Breast epithelium (tissue), 4 donors: Measurements from ENCODE around the gene TRIM24. TPM values are rescaled to one million over a fixed set of nuclear protein-coding genes. Genes with fewer than 3 reads are reported as not detected.

Experiments used
- DNase-seq, 2 donors: peaks; one replicate each; pipeline ENCODE4 v3.0.0-alpha.2; 2019; ENCODE audit warnings: low spot score in 2 of 2
- H3K27ac ChIP-seq, 2 donors: fragments of 200-600 bp; sonication (generic) in 1 of 2; one replicate each; pipeline ENCODE4 v1.5.1; 2016 to 2019; ENCODE audit warnings: mild to moderate bottlenecking in 1 of 2
- H3K27me3 ChIP-seq, 2 donors: fragments of 200-600 bp; sonication (generic) in 1 of 2; one replicate each; pipeline versions ENCODE4 v1.5.1 to v1.6.0; 2017 to 2019; ENCODE audit warnings: control low read depth in 1 of 2, mild to moderate bottlenecking in 1 of 2
- H3K36me3 ChIP-seq: fragments of 200-600 bp; one replicate; pipeline ENCODE4 v1.5.1; 2019
- H3K4me1 ChIP-seq, 2 donors: fragments of 200-600 bp; sonication (generic); one replicate each; pipeline ENCODE4 v1.5.1; 2016 to 2019; ENCODE audit warnings: control low read depth in 1 of 2
- H3K4me3 ChIP-seq, 3 donors: fragments of 200-600 bp; sonication (generic); 1 replicate in 2 of 3; 2 replicates in 1 of 3; pipeline ENCODE4 v1.5.1; 2016 to 2019; ENCODE audit warnings: mild to moderate bottlenecking in 3 of 3, moderate library complexity in 2 of 3
- H3K9me3 ChIP-seq, 2 donors: fragments of 200-600 bp; sonication (generic) in 1 of 2; one replicate each; pipeline ENCODE4 v1.5.1; 2016 to 2019; ENCODE audit warnings: control low read depth in 1 of 2
- POLR2A ChIP-seq: fragments of 450-650 bp; IDR thresholded peaks from one replicate; pipeline ENCODE4 v1.6.1; 2016; ENCODE audit warnings: antibody characterized with exemption, mild to moderate bottlenecking, moderate library complexity
- POLR2AphosphoS5 ChIP-seq, 3 donors: sonication (generic); formaldehyde crosslinking; IDR thresholded peaks; one replicate each; pipeline ENCODE4 v1.6.1; 2017; ENCODE audit warnings: antibody characterized with exemption in 3 of 3
- intact Hi-C: fragments of 100-400 bp; cut with DNase I; formaldehyde crosslinking; loops from one replicate; pipeline ENCODE4 v1.15.1; 2023; ENCODE audit warnings: low total_unique reads
- total RNA-seq, 3 donors: library from RNA; depleted of rRNA; stranded (reverse); fragments of >200 nt; gene quantifications; one replicate each; pipeline ENCODE4 v1.1.0, GENCODE V29; 2016
- TF ChIP-seq, protein P1 (sequence below), 3 donors: fragments of 450-650 bp; IDR thresholded peaks; one replicate each; pipeline ENCODE4 v1.5.1; 2016 to 2017; ENCODE audit warnings: antibody characterized with exemption in 3 of 3, mild to moderate bottlenecking in 3 of 3, moderate library complexity in 3 of 3

Gene TRIM24
- total RNA-seq, 3 donors from 2014 or later: 15.0 to 28.1 (median 17.7) TPM

DNA sequence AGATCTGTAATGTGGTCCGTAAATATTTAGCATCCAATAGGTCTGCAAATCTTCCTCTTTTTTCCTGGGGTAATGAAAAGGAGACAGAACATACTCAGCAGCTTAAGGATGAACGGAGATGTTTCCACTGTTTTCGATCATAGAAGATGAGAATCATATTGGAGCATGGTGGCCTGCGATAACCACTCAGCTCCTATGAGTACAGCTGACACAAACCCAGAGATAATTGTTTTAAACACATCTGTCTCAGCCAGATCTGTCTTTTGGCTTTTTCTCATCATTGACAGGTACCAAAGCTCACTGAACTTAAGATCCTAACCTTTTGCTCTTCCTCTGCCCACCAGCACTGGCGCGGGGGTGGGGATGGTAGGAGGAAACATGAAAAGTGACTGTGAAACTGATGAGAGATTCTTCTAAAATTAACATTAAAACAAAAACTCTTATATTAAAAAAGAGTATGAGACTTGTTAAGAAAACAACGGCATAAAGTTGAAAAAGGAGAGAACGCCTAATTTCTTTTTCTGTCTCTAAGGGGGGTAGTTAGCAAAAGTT is 170.1 kb downstream of the TRIM24 start:
- H3K4me1 ChIP-seq: no peaks in the 10 kb centered on the region
- H3K9me3 ChIP-seq: no peaks in the 10 kb centered on the region
- no peak overlapping the region for H3K27ac ChIP-seq
- no peak for DNase-seq
- H3K4me3 ChIP-seq: no peak overlapping the region
- TF ChIP-seq POLR2AphosphoS5 (IDR thresholded peaks at IDR 0.05): no peak
- intact Hi-C loops: no loop called here
- H3K36me3 ChIP-seq: no peaks in the 10 kb centered on the region
- H3K27me3 ChIP-seq: no peaks in the 10 kb centered on the region

DNA sequence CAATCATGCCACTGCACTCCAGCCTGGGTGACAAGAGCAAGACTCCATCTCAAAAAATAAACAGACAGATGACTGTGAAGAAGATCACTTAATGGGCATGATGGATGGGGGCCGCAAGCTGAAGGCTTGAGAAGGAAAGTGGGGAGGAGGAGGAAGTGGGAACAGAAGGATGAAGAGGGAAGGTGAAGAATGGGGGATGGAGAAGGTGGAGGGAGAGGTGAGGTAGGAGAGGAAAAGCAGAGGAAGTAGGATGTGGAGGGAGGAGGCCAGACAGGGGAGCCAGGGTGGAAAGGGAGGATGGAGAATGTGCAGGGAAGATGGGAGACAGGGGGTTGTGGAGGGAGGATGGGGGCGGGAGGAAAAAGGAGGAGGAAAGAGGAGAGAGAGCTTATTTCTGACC is 172.3 kb downstream of the TRIM24 start:
- TF ChIP-seq, protein P1, sequence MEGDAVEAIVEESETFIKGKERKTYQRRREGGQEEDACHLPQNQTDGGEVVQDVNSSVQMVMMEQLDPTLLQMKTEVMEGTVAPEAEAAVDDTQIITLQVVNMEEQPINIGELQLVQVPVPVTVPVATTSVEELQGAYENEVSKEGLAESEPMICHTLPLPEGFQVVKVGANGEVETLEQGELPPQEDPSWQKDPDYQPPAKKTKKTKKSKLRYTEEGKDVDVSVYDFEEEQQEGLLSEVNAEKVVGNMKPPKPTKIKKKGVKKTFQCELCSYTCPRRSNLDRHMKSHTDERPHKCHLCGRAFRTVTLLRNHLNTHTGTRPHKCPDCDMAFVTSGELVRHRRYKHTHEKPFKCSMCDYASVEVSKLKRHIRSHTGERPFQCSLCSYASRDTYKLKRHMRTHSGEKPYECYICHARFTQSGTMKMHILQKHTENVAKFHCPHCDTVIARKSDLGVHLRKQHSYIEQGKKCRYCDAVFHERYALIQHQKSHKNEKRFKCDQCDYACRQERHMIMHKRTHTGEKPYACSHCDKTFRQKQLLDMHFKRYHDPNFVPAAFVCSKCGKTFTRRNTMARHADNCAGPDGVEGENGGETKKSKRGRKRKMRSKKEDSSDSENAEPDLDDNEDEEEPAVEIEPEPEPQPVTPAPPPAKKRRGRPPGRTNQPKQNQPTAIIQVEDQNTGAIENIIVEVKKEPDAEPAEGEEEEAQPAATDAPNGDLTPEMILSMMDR (IDR thresholded peaks at IDR 0.05): no peak
- TF ChIP-seq POLR2AphosphoS5 (IDR thresholded peaks at IDR 0.05) (no peak), POLR2A (no peak)
- intact Hi-C loops: no loop called here
- Histone ChIP-seq H3K27me3 (no peaks in the 10 kb centered on the region), H3K4me3 (no peak overlapping the region), H3K9me3 (no peaks in the 10 kb centered on the region), H3K4me1 (no peaks in the 10 kb centered on the region), H3K36me3 (no peaks in the 10 kb centered on the region), H3K27ac (no peak overlapping the region)
- DNase-seq: no peak

GRCh38 chr7:138632826-138633602 is 173.0 kb downstream of the TRIM24 start:
- intact Hi-C loops: no loop called here
- H3K9me3 ChIP-seq: no peaks in the 10 kb centered on the region
- no peaks in the 10 kb centered on the region for H3K27me3 ChIP-seq
- no peak overlapping the region for H3K4me3 ChIP-seq
- no peaks in the 10 kb centered on the region for H3K36me3 ChIP-seq
- DNase-seq: no peak
- no peak for TF ChIP-seq POLR2AphosphoS5 (IDR thresholded peaks at IDR 0.05)
- TF ChIP-seq, protein P1 (IDR thresholded peaks at IDR 0.05): no peak
- TF ChIP-seq POLR2A: no peak
- H3K4me1 ChIP-seq: no peaks in the 10 kb centered on the region
- H3K27ac ChIP-seq: no peak overlapping the region

Other genes with a start within 250 kb of the TRIM24 start
- under 1 TPM in 2 of 3 donors, not detected in 1; 0.15 to 0.33 TPM for gene SVOPL, start 241.1 kb downstream of the TRIM24 start, total RNA-seq